Measurements from ENCODE around the gene RPTOR. TPM values are rescaled to one million over a fixed set of nuclear protein-coding genes. Genes with fewer than 3 reads are reported as not detected.

RPTOR gene
- total RNA-seq, 2 experiments from 2014 or later = 45.3 to 49.1 TPM

DNA sequence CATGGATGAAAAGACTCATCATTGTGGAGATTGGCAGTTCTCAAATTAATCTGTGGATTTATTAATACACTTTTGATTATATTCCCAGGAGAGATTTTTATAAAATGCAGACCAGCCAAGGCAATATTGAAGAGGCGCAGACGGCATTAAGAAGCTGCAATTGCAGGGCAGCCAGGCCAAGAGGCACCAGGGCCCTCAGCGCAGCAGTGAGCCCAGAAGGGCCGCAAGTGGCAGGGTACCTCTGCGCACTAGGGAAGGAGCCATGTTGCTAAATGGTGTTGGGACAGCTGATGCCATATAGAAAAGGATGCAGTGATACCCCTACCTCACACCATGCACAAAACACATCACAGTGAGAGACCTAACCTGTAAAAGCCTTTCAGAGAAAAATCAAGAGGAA, 410.4 kb downstream of the RPTOR start:
- DNase-seq (no peak), ATAC-seq (no peak)
- ChIA-PET CTCF (no interaction called here), POLR2A (no interaction called here)
- Mint-ChIP-seq H3K27ac (no peak overlapping the region), H3K4me3 (no peak overlapping the region), H3K9me3 (no peaks in the 10 kb centered on the region), H3K4me1 (ENCODE audit: low read depth) (no peaks in the 10 kb centered on the region), H3K27me3 (no peaks in the 10 kb centered on the region), H3K36me3 (ENCODE audit: low read depth) (peaks cover 4% of the 10 kb centered on the region)
- intact Hi-C loops (cut with micrococcal nuclease) = no loop called here
- TF ChIP-seq, protein P1, sequence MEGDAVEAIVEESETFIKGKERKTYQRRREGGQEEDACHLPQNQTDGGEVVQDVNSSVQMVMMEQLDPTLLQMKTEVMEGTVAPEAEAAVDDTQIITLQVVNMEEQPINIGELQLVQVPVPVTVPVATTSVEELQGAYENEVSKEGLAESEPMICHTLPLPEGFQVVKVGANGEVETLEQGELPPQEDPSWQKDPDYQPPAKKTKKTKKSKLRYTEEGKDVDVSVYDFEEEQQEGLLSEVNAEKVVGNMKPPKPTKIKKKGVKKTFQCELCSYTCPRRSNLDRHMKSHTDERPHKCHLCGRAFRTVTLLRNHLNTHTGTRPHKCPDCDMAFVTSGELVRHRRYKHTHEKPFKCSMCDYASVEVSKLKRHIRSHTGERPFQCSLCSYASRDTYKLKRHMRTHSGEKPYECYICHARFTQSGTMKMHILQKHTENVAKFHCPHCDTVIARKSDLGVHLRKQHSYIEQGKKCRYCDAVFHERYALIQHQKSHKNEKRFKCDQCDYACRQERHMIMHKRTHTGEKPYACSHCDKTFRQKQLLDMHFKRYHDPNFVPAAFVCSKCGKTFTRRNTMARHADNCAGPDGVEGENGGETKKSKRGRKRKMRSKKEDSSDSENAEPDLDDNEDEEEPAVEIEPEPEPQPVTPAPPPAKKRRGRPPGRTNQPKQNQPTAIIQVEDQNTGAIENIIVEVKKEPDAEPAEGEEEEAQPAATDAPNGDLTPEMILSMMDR (IDR thresholded peaks at IDR 0.05) = no peak

DNA sequence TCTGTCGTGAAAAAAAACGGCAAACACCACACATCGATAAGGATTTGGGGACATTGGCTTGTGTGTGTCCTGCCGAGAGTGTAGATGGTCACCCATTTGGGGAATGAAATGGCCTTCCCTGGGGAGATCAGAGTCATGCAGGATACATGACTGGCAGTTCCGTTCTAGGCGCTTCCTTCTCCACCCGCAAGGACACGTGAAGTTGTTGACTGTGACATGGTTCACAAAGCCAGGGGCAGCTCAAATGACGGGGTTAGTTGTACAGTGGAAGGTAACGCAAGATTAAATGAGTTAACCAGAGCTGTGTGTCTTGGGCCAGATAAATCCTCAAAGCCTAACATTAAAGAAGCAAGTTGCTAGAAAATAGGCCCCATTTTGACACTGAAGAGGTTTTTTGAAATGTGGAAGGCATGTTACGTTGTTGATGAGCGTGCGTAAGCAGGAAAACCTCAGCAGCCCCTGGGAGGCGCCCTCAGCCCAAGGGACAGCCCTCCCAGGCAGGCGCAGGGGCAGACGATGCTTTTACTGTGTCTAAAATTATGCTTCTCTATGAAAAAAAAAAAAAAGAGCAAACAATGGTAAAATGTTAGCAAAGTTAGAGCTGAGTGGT, 411.1 kb downstream of the RPTOR start:
- H3K27ac Mint-ChIP-seq = no peak overlapping the region
- H3K4me3 Mint-ChIP-seq = no peak overlapping the region

DNA sequence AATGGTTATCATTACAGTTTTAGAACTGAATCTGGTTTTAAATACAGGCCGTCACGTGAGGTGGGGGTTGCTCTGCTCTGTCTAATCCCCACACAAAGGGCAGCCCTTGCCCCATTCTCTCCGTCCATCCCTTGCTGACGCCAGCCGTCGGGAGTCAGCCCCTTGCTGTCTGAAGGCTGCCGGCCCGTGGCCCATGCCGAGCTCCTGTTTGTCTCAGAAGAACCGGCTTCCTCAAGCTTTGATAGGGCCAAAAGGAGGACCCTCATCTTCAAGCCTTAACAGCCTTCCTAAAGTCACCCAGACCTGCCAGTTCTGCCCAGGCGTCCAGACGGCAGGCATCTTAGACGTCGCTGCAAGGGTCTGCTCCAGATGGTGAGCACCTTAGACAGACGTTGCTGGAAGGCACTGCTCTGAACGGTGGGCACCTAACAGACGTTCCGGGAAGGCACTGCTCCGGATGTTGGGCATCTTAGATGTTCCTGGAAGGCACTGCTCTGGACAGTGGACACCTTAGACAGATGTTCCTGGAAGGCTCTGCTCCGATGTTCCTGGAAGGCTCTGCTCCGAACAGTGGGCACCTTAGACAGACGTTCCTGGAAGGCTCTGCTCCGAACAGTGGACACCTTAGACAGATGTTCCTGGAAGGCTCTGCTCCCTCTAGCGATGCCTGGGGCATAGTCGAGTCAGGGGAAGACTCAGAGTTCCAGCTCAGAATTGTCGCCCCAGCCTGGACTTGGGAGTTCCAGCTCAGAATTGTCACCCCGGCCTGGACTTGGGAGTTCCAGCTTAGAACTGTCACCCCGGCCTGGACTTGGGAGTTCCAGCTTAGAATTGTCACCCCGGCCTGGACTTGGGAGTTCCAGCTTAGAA, 411.9 kb downstream of the RPTOR start:
- Mint-ChIP-seq H3K4me3 (no peak overlapping the region), H3K27ac (no peak overlapping the region)
- intact Hi-C loops (cut with micrococcal nuclease) = no loop called here

More for the DNA sequence above, 411.1 kb downstream of the RPTOR start:
- Mint-ChIP-seq H3K9me3 (no peaks in the 10 kb centered on the region), H3K36me3 (ENCODE audit: low read depth) (peaks cover 4% of the 10 kb centered on the region), H3K4me1 (ENCODE audit: low read depth) (no peaks in the 10 kb centered on the region), H3K27me3 (no peaks in the 10 kb centered on the region)
- CTCF ChIA-PET = no interaction called here
- POLR2A ChIA-PET = interaction anchor here (1.2 kb wide), 1 partner anchor 1437 kb away, joined by 3 read pairs; no protein-coding TSS in a partner anchor
- DNase-seq (no peak), ATAC-seq (no peak)
- intact Hi-C loops (cut with micrococcal nuclease) = no loop called here
- TF ChIP-seq, protein P1 (IDR thresholded peaks at IDR 0.05) = no peak

DNA sequence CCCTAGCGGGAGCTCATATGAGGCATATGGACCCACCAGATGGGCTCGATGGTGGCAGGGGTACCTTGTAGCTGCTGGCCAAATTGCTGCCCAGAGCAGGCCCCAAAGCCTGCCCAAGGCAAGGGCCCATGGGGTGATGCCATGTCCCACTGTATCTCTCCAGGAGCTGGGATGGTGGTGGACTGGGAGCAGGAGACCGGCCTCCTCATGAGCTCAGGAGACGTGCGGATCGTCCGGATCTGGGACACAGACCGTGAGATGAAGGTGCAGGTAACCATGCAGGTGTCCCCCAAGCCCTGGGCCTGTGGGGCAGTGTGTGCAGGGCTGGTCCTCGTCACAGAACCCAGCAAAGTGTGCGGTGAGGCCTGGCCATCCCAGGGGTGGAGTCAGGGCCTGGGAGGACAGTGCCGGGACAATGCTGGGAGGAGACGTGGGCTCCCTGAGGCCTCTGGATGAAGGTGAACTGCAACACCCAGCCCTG, 412.9 kb downstream of the RPTOR start:
- Mint-ChIP-seq H3K4me3 (no peak overlapping the region), H3K9me3 (no peaks in the 10 kb centered on the region), H3K27me3 (no peaks in the 10 kb centered on the region), H3K4me1 (ENCODE audit: low read depth) (no peaks in the 10 kb centered on the region), H3K27ac (no peak overlapping the region), H3K36me3 (ENCODE audit: low read depth) (peaks cover 4% of the 10 kb centered on the region)
- POLR2A ChIA-PET = interaction anchor here (1.2 kb wide), 1 partner anchor 9 kb away, joined by 3 read pairs; no protein-coding TSS in a partner anchor
- ATAC-seq (no peak), DNase-seq (no peak)
- intact Hi-C loops (cut with micrococcal nuclease) = no loop called here
- TF ChIP-seq, protein P1 (IDR thresholded peaks at IDR 0.05) = no peak
- CTCF ChIA-PET = no interaction called here

More for the DNA sequence above, 411.9 kb downstream of the RPTOR start:
- POLR2A ChIA-PET = interaction anchor here (1.2 kb wide), 2 partner anchors 10 to 1438 kb away, joined by 3 read pairs; no protein-coding TSS in a partner anchor
- Mint-ChIP-seq H3K4me1 (ENCODE audit: low read depth) (no peaks in the 10 kb centered on the region), H3K9me3 (no peaks in the 10 kb centered on the region), H3K36me3 (ENCODE audit: low read depth) (peaks cover 4% of the 10 kb centered on the region), H3K27me3 (no peaks in the 10 kb centered on the region)
- ATAC-seq (no peak), DNase-seq (no peak)
- CTCF ChIA-PET = no interaction called here
- TF ChIP-seq, protein P1 (IDR thresholded peaks at IDR 0.05) = no peak

Data from activated CD8-positive, alpha-beta T cell treated with anti-CD3 and anti-CD28 coated beads for 36 hours (primary cell).